ENCODE data around the gene RABGAP1.

DNA sequence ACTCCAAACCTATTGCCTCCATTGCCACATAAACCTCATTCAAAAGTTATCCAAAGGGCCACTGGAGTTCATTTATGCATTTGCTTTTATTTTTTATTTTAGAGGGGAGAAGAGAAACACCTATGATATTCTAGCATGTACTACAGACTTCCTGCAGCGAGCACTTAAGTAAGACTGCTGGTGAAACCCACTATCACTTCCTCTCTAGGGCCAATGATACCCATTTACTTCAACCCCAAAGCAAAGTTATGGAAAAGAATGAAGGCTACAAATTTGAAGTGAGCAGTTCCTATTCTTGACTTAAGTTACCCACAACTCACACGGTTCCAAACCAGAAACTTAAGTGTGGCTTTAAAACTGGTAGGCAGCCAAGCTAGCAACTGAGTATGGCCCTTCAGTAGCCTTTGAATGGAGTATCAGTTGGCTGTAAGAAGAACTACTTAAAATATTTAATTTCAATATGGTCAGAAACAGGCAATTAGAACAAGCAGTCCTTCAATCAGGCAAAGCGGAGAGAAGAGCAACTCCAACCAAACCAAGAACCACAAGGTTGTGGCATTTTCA, 186.8 kb downstream of the RABGAP1 start:
- TF ChIP-seq EP300 (IDR thresholded peaks at IDR 0.05) = no peak
- no peak for TF ChIP-seq POLR2A (IDR thresholded peaks at IDR 0.05; ENCODE audit: low read depth)

Measured in esophagus muscularis mucosa (tissue), 2 donors.